ENCODE measurements around the gene EPYC.

EPYC gene

DNA sequence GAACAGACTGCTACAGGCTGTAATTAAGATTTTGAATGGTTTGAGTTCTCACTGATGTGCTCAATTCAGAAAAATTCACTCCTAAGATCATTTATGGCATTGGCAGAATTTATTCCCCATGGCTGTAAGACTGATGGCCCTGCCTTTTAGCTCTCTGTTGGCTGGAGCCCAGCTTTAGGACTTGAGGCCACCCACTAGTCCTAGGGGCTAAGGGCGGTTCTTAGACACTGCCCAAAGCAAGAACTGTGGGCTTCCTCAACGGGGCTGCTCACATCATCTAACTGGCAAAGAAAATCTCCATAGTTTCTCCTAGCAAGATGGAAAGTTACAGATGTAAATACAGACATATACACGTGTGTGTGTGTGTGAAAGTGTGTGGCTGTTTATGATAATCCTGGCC is 46.4 kb downstream of the EPYC start:
- DNase-seq (ENCODE audit: low read depth in 2 of 2), result no peak

DNA sequence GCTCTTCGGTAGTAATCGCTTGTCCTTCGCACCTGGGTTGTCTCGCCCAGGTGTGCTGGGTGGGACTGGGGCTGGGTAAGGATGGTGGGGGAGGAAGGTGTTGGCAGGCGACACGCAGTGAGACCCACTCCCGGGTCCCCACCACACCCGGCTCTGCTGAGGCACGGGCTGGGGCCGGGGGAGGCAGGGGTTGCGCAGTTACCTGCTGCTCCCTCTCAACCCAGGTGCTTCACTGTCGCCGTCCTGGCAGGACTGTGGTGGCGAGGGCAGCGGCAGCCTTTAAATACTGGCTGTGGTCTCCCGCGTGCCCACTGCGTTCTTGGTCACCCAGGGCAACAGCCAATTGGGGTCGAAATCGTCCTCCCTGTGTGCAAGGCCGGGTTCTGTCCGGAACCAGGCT is 49.9 kb downstream of the EPYC start, which contains the start of gene CCER1:
Gene CCER1, minus strand, starts transcription at position 256 of the 400 bp plus-strand sequence. CDS start 434 bp downstream, outside the sequence.
- no peak for DNase-seq (ENCODE audit: low read depth in 2 of 2)

DNA sequence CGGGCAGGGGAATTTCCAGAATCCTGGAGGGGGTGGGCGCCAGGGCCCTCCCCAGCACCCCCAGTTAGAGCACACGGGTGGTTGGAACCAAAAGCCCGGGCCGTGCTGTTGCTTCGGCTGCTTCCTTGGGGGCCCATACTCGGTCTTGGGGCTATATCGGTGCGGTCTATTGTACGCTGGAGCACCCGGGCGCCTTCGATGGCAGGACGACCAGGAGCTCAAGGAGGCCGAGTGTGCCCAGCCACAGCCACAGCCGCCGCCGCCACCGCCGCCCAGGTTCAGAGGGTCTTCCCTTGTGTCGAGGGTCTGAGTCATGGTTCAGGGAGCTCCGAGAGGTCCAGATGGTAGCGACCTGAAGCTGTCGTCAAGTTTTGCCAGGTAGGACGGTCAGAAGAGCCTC is 50.3 kb downstream of the EPYC start:
- DNase-seq (ENCODE audit: low read depth in 2 of 2), result no peak

DNA sequence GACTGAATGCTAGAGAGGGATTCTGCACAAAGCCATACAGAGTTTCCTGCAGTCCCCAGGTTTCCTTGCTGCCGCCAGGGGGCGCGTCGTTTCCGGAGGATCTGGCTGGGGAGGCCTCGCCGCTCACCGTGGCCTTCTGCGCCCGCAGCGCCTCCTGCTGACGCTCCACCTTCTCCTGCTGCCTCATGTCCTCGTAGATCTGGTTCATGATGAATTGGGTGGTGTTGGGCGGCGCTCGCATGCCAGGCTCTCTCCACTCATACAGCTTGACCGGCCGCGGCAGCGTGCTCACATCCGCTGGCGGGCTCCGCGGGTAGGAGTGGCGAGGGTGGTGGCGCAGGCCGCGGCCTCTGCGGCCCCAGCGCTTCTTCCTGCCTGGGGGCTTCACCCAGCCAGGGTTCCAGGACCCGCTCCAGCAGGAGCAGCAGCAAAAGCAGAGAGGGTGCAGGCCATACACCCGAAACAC is 50.8 kb downstream of the EPYC start:
- DNase-seq (ENCODE audit: low read depth in 2 of 2), result no peak

DNA sequence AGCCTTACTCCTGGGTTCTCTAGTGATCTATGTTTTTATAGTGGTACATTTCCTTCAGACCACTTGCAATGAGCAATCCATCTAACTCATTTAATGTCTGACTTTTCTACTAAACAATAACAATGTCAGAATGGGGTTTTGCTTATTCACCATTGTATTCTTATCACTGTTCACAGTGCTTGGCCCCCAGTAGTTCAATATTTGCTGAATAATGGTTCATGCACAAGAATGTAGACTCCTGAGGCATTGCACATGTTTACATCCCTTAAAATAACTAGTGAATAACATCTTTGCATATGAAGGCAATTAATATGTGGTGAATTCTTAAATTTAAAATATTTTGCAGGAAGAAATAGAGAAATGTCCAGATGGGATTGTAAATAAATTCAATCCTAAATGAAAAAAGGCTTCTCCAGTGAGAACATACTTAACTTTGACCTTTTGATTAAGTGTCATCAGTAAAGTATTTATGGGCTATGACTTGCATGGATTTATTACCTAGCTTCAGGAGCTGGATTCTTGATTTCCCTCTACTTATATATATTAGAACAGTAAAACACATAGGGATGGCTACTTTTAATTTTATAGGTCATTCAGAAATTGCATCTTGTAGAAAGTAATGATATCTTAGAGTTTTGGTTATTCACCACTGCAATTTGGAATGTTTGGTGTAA is 53.2 kb downstream of the EPYC start:
- no peak for DNase-seq (ENCODE audit: low read depth in 2 of 2)

DNA sequence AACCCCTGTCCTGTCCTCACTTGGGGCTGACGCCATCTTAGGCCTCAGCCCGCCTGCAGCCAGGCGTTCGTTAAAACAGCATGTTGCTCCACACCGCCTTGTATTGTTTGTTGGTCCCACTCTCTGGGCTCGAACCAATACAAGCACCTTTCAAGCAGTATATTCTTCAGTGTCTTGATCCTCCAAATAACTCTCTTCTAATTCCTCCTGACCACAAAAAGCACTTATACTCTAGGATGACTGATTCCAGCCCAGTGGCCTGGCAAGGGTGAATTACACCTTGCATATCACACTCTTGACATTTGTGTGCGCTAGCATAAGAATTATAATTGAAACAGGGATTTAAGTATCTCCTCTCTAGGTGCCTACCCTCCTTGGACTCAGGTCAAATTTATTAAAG is 56.9 kb downstream of the EPYC start:
- DNase-seq (ENCODE audit: low read depth in 2 of 2), result no peak

DNA sequence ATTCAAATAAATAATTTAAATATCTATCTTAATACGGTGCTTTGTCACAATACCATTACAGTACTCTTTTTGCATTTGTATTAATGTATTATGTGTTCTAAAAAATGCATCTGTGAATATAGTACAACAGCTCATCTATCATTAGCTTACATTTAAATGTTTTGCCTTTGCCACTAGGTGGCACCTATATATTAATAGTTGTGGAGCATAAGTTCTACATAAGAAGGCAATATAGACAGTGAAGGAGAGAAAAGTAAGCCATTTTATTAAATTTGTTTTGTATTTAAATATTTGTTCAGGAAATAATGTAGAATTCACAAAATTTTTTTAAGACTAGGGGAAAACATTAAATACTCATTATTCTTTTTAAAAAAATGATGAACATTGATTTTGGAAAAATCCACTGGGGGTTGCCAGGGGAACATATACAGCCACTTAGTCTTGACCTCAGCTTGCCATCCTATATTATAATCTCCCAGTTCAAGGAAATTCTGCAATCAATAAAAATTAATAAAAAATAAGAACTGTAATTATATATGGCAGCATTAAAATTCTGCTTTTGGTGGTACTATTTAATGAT is 59.6 kb downstream of the EPYC start:
- DNase-seq (ENCODE audit: low read depth in 2 of 2), result no peak

DNA sequence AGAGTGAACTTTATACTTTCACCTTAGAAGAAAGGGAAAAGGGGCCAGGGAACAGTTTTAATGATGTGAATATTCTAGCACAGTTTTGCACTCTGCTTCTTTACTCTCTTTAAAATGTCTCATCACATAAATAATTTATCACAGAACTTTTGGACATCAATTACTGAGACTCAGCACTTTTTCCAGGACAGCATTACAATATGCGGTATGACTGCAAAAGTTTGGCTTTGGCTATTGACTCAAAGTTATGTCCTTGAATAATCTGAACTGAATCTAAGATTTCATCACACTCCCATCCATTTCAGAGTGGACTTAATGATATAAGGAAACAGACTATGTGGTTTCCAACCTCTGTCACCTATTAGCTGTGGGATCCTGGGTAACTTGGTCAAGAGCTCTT is 61.5 kb downstream of the EPYC start:
- DNase-seq (ENCODE audit: low read depth in 2 of 2), result no peak

DNA sequence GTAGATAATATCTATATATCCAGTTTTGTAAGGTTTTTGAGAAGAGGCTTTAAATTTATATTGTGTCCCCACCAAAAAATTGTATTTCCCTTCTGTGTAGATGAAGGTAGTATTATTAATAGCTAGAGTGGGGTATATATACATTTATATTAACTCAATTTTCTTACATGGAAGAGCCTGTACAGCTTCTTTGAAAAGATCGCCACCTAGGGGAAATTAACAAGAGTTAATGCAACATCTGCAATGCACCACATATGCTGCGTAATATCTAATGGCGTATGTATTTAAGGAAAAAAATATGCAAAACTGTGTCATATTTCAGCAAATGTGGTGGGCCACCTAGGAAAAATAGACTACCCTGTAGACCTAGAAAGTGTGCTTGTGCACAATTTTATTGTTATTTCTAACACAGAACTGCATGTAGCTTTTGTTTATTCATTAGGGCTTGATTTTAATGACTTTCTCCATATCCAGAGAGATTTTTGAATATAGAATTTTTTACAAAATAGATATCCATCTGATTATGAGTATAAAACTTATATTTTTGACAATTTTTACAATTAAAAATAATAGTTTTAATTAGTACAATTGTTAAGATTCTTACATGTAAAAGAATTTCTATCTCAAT is 63.8 kb downstream of the EPYC start:
- DNase-seq (ENCODE audit: low read depth in 2 of 2), result no peak

DNA sequence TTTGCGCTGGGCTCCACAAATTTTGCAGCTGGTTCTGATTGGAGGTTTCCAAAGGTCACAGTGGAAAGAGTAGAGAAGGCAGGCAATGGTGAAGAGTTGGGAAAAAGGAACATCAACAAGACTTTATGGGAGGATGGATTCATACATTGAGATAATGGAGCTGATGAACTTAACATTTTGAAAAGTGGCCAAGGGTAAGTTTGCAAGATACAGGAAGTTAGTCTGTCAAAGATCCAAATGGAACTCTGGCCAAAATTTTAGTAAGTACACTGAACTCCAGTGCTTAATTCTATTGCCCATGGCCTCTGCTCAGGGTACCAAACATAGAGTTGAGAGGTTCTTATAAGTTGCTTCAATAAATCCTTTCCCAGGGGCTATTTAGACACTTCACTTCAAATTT is 65.4 kb downstream of the EPYC start:
- DNase-seq (ENCODE audit: low read depth in 2 of 2), result no peak

DNA sequence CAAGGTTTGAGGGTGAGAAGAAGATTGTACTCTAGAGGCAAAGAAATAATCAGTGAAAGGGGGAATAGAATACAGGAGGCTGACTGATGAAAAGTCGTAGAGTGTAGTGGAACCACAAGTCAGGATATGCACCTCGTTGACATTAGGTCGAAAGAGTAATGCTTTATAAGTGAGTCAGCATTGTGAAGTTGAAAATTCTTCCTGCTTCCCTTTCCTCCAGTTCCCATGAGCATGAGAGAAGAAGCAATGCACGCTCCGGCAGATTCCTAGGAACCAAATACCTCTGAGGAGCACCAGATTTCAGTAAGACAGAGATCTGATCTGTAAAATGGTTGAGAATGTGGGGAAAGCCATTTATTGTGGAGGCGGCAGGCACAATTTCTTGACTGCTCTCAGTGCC is 66.3 kb downstream of the EPYC start:
- no peak for DNase-seq (ENCODE audit: low read depth in 2 of 2)

DNA sequence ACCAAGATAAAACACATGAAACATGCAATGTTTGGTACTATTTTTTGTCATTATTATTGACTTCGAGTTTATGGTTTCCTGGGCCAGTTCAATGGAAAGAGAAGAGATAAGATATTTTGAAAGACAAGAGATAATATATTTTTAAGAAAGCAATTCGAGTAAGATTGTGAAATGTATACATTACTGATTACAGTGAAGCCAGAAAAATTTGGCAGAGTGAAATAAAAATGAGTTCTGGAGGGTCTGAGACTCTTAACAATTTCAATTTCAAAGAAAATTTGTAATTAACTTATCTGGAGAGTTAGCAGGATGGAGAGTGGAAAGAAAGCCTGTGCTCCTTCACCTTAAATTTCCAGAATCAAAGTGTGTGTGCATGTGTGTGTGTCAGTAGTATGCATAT is 67.1 kb downstream of the EPYC start:
- DNase-seq (ENCODE audit: low read depth in 2 of 2), result no peak

DNA sequence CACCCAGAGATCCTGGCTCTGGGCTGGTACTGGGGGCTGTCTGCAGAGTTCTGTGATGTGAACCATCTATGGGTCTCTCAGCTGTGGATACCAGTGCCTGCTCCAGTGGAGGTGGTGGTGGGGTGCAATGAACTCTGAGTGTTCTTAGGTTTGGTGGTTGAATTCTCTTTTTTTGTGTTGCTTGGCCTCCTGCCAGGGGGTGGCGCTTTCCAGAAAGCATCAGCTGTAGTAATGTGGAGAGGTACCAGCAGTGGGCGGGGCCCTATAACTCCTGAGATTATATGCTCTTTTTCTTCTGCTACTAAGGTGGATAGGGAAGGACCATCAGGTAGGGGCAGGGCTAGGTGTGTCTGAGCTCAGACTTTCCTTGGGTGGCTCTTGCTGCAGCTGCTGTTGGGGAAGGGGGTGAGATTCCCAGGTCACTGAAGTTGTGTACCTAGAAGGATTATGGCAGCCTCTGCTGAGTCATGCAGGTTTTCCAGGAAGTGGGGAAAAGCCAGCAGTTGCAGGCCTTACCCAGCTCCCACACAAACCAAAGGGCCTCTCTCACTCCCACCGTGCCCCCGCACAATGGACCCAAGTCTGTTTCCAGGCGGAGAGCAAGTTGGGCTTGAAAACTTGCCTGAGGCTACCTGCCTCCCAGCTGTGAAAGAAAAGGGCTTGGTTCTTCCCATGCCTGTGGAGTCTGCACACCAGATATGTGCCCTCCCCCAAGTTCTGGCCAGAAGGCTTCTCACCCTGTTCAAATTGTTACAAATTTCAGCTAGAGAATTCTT is 68.4 kb downstream of the EPYC start:
- DNase-seq (ENCODE audit: low read depth in 2 of 2), result no peak

DNA sequence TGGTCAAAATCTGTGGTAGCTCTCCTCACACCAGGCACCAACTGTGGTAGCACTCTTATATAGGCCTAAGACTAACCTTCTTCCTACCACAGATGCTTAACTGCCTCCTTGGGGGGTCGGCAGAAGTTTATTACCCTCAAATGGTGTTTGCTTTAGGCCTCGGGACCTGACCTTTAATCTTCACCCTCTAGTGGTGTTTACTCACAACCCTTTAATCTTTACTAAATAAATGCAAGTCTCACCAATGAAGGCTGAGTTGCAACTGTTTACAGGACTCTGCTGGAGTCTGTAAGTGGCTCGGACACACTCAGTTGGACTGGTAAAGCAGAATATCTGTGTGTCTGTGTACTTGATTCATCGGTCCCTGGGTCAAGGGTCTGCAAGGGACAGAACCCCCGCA is 79.2 kb downstream of the EPYC start:
- no peak for DNase-seq (ENCODE audit: low read depth in 2 of 2)

DNA sequence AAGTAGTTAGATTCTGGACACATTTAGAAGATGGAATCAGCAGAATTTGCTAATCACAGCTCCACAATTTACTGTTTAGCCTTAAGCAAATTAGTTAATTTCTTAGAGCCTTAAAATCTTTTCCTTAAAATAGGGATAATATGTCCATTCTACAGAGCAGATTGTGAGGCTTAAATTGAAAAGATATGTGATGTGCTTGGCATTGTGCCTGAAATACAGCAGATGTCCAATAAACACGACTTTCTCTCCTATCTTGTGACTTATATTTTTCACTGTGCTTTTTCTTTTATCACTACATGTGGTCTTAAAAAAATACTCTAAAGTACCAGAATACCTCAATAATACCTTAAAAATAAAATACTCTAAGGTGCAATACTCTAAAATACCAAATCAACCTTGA is 80.4 kb downstream of the EPYC start:
- no peak for DNase-seq (ENCODE audit: low read depth in 2 of 2)

DNA sequence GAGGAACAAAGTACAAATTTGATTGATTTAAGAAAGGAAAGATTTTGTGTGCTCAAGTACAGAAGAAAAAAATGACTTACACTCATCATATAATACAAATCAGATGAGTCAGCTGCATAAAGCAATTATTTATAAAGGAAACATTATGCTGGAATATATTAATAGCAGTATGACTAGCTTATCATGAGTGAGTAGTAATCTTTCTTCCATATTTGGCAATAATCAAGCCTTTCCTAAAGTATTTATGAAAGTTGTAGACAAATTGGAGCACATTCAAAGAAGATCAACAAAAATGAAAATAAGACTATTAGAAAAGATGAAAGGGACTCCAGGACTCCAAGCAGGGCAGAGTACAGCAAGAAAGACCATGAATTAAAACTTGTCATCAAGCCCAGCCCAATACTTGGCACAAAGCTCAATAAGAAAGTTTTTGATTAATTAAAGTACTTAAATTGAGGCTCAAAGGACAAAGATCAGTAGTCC is 82.6 kb downstream of the EPYC start:
- no peak for DNase-seq (ENCODE audit: low read depth in 2 of 2)

DNA sequence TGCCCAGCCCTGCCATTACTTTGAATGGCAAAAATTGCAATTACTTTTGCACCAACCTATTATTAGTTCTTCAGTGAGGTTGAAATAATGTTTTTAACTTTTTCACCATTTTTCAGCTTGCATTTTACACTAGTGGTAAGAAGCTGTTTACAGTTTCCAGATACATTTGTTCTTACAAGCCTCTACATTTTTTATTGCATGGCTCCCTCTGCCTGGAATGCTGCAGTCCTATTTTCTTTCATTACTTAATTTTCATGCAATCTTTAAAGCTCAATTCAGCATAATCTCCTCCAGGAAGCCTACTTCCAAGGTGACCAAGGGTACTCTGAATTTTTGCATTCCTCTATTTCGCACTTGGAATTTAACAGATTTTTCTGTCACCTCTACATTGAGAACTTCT is 83.2 kb downstream of the EPYC start:
- DNase-seq (ENCODE audit: low read depth in 2 of 2), result no peak

DNA sequence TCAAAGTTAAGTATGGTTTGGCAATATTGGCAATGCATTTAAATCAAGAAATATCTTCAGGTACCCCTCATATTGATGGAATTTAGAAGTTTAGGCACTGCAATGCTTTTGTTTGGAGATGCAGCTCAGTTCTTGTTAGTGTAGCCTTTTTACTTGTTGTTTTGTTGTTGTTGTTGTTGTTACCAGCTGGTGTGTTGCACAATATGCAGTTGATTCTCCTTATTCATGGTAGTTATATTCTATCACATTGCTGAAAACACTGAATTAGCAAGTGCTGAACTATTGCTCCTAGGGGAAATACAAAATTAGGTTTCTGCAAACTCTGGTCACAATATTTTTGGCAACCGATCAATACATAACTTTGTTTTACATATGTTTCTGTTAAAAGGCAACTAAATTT is 84.5 kb downstream of the EPYC start:
- DNase-seq (ENCODE audit: low read depth in 2 of 2), result no peak

DNA sequence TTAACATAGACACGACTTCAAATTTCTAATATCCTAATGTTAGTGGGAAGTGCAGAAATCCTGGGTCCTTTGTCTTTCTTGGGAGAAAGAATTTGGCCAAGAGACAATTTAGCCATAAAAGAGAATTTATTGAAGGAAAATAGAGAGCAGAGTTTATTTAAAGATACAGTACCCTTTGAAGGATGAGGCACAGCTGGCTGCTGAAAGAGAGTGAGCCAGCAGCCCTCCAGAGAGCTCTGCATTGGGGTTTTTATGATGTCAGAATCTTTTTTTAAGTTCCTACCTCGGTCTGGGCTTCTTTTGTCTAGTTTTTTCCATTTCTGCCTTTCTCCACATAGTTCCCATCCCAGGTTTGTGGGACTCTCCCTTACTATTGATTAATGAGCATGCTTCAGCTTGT is 87.3 kb downstream of the EPYC start:
- no peak for DNase-seq (ENCODE audit: low read depth in 2 of 2)

DNA sequence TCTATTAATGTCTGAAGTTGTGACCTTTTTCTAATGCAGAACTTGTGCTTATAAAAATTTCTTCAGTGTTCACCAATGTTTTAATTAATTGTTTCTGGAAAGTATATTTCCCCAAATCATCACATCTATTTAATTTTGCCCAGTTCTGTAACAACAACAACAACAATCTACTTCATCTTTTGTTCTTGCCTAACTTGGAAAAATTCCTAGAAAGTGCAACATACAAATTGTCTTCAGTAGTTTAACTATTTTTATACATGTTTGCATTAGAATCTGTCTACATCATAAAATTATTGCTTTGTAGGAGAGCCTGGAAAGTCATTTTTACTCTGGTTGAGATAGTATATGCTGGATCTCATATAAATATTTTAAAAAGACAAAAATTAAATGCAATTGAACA is 88.3 kb downstream of the EPYC start:
- DNase-seq (ENCODE audit: low read depth in 2 of 2), result no peak

DNA sequence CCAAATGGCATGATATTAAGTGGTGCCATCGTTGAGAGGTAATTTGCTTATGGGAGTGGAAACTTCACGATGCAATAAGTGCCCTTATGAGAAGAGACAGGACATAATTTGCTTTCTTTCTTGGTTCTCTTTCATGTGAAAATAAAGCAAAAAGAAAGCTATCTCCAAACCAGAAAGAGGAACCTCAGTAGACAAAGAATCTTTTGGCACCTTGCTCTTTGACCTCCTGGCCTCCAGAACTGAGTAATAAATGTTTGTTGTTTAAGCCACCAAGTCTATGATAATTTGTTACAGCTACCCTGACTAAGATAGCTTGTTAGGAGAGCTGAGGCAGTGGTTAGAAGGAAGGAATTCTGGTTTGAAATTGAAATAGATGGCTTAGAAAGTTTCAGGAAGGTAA is 89.4 kb downstream of the EPYC start:
- no peak for DNase-seq (ENCODE audit: low read depth in 2 of 2)

All from stimulated activated CD8-positive, alpha-beta memory T cell treated with anti-CD3 and anti-CD28 coated beads, Interleukin-15, amount 100 ng/mL, for 4 hours (primary cell).